Stimulated activated naive CD4-positive, alpha-beta T cell treated with Interleukin-2 at 50 U/mL for 16 hours (primary cell): ENCODE data around the gene GID8.

Experiments used
- DNase-seq: peaks from one replicate; lab custom pipeline; 2025; lab: John Stamatoyannopoulos, UW

The GID8 gene

GRCh38 chr20:62938105-62938888, at the start of gene GID8:
TSS of gene GID8 (plus strand) at chr20:62938147. CDS start at chr20:62941503, 3,356 bp downstream.
- DNase-seq = peak; percentile 47

DNA sequence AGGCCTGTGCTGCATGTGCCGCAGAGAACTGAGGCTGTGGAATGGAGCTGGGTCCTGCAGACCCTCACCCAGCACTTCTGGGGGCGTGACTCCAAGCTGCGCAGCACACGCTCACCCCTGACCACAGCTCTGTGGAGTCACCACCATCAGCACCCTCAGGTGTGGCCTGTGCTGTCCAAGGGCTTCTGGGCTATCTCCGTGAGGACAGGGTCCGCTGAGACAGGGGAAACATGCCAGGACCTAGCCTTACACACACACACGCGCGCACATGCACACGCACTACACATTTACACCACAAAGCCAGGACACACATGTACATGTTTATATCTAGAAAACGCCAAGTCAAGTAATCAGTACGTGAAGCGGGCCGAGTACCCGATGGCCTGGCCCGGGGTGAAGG, 49.5 kb upstream of the GID8 start:
- no peak for DNase-seq

- no peak for DNase-seq
Observed at GRCh38 chr20:62888910-62889309, 49.0 kb upstream of the GID8 start.

- no peak for DNase-seq
Observed at GRCh38 chr20:62889411-62889810, 48.5 kb upstream of the GID8 start.

- DNase-seq = no peak
Observed at GRCh38 chr20:62889871-62890270, 48.1 kb upstream of the GID8 start.

GRCh38 chr20:62890444-62890843, 47.5 kb upstream of the GID8 start:
- DNase-seq = no peak

DNA sequence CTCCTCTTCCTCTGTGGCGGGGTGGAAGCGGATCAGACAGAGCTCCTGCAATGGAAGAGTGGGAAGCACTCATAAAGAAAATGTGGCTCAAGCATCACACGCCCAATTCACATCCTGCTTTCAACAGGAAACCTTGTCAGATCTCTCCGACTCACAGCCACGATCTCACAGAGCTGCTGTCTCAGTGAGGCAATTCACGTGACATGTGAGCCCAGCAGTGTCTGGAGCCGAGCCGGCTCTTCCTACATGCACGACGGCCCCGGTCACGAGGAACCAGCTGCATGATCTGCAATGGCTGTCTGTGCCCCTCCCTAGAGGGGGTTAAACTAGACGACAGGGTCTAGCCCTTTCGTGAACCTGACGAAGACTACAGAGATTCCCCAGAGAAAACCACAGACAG, 46.8 kb upstream of the GID8 start:
- no peak for DNase-seq

DNA sequence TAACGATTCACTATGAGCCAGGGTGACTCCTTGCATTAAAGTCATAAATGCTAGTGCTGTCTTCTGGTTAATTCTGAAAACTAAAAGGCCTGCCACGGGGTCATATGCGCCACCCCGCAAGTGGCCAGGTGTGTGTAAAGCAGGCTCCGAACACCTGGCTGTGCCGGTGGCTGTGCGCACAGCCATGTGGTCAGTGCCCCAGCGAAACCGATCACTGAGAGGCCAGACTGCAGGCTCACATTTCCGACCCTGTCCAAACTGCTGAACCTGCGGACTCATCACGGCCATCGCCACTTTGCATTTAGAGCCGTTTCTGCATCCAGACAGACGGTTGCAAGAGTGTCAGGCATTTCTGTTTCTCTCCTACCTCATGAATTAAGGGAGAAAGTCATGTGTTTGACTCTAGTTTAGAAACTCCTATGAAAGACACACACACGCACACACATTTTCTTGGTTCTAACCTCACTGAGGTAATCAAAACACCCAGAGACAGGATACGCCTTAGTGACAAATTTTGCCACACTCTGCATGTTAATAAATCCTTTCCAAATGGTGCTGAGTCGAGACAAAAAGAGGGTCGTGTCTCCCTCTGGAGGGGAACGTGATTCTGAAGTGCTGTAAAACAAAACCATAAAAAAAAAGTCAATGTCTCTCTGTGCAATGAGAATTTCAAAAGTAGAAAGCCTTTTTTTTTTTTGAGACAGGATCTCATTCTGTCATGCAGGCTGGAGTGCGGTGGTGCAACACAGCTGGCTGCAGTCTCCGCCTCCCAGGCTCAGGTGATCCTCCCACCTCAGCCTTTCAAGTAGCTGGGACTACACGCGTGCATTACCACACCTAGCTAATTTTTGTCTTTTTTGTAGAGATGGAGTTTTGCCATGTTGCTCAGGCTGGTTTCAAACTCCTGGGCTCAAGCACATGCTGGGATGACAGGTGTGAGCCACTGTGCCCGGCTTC, 45.3 kb upstream of the GID8 start:
- no peak for DNase-seq

GRCh38 chr20:62893700-62894099, 44.2 kb upstream of the GID8 start:
- no peak for DNase-seq

GRCh38 chr20:62894261-62894660, 43.7 kb upstream of the GID8 start:
- DNase-seq = no peak

- no peak for DNase-seq
Observed at GRCh38 chr20:62895539-62895938, 42.4 kb upstream of the GID8 start.

DNA sequence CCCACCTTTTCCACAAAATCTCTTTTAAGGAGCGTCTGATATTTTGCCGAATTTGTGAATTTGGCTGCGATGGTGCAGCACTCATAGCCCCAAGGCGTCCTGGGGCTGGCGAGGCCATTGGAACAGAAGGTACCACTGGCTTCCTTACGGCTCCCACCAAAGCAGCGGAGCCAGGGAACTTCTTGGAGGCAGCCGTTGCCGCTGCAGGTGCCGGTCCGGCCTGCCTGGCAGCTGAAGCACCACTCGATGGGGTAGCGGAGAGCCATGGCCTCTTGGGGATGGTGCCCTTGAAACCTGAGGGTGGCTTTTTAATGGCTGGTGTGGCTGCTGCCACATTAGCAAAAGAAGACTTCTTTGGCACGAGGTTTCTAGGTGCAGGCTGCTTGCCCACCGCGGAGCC, 41.4 kb upstream of the GID8 start:
- no peak for DNase-seq

- no peak for DNase-seq
Observed at GRCh38 chr20:62897666-62898065, 40.3 kb upstream of the GID8 start.

DNA sequence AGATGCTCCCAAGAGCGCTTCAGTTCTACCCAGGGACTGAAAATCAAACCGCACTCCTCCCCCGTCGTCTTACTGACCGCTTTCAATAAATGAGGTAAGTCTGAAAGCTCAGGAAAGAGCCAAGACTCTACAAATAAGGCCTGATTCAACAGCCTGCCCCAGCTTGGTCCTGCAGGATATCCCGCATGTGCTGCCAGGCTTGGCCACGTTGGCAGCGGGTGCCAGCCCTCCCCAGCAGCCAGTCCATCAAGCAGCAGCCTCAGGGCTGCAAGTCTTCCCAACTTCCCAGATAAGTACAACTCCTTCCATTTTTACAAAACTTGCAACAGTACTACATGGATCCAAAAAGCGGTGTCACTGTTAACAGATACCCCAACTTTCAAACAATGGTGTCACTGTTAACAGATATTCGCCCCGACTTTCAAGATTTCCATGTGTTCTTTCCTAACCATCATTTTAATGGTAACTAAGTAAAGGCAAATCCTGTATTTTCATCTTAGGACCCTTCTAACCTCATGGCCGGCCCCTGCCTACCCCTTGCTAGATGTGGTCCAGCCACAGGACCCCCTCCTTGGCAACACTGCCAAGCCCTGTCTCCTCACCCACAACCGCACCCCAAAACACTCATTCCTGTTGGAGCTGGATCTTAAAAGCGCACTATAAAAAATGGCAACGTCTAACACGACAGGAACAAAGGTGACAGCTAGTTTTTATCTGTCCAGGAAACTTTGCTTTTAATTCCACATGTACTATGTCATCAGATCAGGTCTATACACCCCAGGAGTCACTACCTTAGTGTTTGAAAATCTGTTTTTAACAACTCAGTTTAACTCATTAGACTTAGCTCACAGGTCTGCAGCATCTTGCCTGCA, 39.6 kb upstream of the GID8 start:
- DNase-seq = no peak

DNA sequence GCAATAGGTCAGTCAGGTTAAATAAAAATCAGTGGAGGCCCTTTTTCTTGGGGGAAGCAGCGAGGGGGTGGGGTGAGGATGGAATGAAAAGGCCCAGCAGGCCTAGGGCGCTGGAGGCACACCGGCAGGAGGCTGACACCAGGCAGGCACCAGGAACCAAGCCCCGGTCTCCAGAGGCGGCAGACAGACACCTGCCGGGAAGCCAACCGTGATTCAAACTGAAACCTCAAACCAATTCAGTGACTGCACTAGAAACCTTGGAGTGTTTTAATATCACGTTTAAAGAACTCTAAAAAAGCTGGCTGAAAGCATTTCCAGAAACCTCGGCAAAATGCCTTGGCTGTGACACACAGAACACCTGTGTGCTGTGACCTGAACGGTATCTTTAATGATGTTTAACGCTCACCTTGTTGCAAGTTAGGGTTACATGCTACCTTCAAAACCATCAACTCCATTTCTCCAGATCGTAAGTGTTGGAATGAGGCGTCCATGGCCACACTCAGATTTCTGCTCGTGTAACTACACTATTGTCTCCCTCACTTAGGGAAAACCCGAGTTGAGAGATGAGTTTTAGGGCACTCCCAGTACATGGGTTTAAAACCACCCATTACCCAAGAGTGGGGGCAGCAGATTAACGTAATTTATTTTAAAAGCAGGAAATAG, 38.8 kb upstream of the GID8 start:
- DNase-seq = no peak

GRCh38 chr20:62899633-62900051, 38.3 kb upstream of the GID8 start:
- DNase-seq = no peak

DNA sequence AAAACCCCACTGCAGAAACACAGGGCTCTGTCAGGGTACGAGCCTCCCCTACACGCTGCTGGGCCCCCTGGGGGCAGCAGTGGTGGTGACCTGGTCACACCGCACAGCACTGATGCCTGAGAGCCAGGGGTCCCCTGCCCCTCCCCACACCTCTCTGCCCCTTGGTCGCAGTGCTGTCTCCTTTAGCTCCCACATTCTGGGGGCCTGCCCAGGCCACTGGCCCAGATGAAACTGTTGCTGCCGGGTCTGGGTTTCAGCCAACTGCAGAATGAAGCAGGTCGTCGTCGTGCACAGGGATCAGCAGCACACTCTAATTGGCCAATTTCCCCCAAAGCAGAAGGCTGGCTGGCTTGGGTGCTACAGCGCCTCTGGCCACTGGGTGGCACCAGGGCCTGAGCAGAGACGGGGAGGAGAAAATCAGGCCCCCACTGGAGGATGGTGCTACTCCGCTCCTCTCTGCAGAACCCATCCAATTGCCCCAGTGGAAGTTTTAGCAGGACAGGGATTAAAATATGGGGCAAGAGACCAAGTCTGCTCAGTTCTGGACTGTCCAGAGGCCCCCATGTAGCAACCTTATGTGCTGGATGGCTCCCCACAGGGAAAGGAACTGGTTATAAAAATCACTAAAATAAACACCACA, 37.8 kb upstream of the GID8 start:
- DNase-seq = peak; percentile 64

- DNase-seq = no peak
Observed at GRCh38 chr20:62900692-62901584, 37.0 kb upstream of the GID8 start.

- no peak for DNase-seq
Observed at GRCh38 chr20:62901891-62902290, 36.1 kb upstream of the GID8 start.
